ENCODE measurements around the gene PTPRT. TPM values are rescaled to one million over a fixed set of nuclear protein-coding genes. Genes with fewer than 3 reads are reported as not detected.

The PTPRT gene
- total and polyA plus RNA-seq, 7 donors, result under 0.01 to 0.09 (median 0.03) TPM; not detected in 1

DNA sequence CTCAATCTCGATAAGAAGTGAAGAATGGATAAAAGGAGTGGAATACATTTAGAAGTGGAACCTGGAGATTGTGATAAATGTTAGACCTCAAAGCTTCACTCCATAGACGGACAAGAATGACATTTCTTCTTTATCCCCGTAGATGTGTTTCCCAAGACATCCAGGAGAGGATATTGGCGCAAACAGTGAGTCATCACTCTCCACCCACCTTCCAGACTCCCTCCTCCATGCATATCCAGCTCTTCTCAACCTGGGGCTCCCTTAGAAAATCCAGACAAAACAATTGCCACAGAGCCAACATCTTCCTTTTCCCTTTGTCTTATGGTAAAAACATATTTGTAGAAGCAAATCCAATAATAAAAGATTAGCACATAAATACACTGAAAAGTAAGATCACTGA lies 586.1 kb downstream of the PTPRT start:
- TF ChIP-seq, protein P1, sequence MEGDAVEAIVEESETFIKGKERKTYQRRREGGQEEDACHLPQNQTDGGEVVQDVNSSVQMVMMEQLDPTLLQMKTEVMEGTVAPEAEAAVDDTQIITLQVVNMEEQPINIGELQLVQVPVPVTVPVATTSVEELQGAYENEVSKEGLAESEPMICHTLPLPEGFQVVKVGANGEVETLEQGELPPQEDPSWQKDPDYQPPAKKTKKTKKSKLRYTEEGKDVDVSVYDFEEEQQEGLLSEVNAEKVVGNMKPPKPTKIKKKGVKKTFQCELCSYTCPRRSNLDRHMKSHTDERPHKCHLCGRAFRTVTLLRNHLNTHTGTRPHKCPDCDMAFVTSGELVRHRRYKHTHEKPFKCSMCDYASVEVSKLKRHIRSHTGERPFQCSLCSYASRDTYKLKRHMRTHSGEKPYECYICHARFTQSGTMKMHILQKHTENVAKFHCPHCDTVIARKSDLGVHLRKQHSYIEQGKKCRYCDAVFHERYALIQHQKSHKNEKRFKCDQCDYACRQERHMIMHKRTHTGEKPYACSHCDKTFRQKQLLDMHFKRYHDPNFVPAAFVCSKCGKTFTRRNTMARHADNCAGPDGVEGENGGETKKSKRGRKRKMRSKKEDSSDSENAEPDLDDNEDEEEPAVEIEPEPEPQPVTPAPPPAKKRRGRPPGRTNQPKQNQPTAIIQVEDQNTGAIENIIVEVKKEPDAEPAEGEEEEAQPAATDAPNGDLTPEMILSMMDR (IDR thresholded peaks at IDR 0.05), result no peak
- WGBS, 3 donors, result 74 to 78% (median 75%) methylated on average over 4 of the region's 4 CpGs
- no peak for DNase-seq

DNA sequence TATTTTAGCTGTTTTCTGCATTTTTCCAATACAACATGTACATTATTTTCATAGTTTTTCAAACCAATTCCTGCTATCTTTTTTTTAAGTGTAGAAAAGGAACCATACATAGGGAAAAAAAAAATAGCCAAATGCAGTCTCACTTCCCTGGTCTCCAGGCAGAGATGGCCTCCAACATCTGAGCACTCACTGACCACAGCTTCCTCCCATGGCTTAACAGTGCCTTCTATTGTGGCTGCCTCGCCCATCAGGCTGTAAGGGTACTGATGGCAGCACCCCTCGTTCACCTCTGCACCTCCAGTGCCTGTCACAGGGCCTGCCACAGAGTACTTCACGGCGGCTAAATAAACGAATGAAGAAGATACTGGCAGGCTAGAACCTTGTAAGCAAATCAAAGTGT lies 591.1 kb downstream of the PTPRT start:
- 66 to 80% (median 77%) methylated on average over 5 of the region's 5 CpGs for WGBS, 3 donors
- H3K9me3 ChIP-seq, result no peaks in the 10 kb centered on the region
- DNase-seq, result no peak
- intact Hi-C loops (cut with DNase I), result no loop called here
- no peak for ATAC-seq
- H3K4me1 ChIP-seq, result no peaks in the 10 kb centered on the region
- no peak overlapping the region for H3K27ac ChIP-seq
- no peaks in the 10 kb centered on the region for H3K36me3 ChIP-seq (ENCODE audit: insufficient read depth in 1 of 2, low read depth in 1 of 2)
- H3K4me3 ChIP-seq, result no peak overlapping the region
- TF ChIP-seq, protein P1 (IDR thresholded peaks at IDR 0.05), result no peak
- no peaks in the 10 kb centered on the region for H3K27me3 ChIP-seq (ENCODE audit: insufficient read depth in 3 of 3, low read length in 2 of 3)

More for the DNA sequence above, 586.1 kb downstream of the PTPRT start:
- intact Hi-C loops (cut with DNase I), result no loop called here
- no peak overlapping the region for H3K27ac ChIP-seq
- no peak for ATAC-seq
- no peak overlapping the region for H3K4me3 ChIP-seq
- no peaks in the 10 kb centered on the region for H3K4me1 ChIP-seq
- H3K36me3 ChIP-seq (ENCODE audit: insufficient read depth in 1 of 2, low read depth in 1 of 2), result no peaks in the 10 kb centered on the region
- no peaks in the 10 kb centered on the region for H3K27me3 ChIP-seq (ENCODE audit: insufficient read depth in 3 of 3, low read length in 2 of 3)
- H3K9me3 ChIP-seq, result no peaks in the 10 kb centered on the region

DNA sequence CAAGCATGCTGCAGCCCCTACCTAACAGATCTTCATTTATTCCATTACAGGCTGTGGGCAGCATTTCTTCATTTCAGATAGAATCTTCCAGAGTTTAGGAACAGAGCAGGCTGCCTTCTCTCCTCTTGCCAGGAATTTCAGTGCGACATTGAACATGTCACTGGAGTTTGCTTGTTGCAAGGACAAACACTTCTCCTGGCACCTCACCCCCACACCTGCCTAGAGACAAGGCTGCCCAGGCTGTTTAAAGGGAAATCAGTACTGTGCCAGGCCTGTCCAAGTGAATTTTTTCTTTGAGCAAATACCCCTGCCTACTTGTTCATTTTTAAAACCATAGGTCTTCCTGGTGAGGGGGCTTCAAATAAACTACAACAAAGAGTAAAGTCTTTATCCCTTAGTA lies 594.1 kb downstream of the PTPRT start:
- intact Hi-C loops (cut with DNase I), result no loop called here
- Histone ChIP-seq H3K36me3 (ENCODE audit: insufficient read depth in 1 of 2, low read depth in 1 of 2) (no peaks in the 10 kb centered on the region), H3K27me3 (ENCODE audit: insufficient read depth in 3 of 3, low read length in 2 of 3) (no peaks in the 10 kb centered on the region), H3K4me1 (no peaks in the 10 kb centered on the region), H3K9me3 (no peaks in the 10 kb centered on the region), H3K27ac (no peak overlapping the region), H3K4me3 (no peak overlapping the region)
- WGBS, 3 donors, result 14 to 35% (median 31%) methylated on average over 1 of the region's 1 CpG
- ATAC-seq, result no peak
- TF ChIP-seq, protein P1 (IDR thresholded peaks at IDR 0.05), result no peak
- DNase-seq, result no peak

DNA sequence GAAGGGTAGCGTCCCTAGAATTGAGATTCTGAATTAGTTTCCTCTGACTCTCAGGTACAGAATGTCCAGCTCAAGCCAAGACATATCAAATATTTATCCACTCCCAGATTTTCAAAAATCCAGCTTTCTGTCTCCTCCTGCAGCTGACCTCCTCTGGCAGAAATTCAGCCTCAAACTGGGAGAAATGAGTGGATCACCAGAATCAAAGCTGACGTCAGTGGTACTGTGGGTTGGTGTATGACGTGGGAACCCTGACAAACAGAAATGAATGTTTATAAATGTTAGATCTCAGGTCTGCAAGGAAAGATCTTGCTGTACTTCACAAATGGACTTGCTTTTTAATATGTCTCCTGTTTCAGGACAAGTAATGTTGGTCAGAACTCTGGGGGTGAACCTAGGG lies 595.0 kb downstream of the PTPRT start:
- WGBS, 3 donors, result 32 to 49% (median 43%) methylated on average over 3 of the region's 3 CpGs

DNA sequence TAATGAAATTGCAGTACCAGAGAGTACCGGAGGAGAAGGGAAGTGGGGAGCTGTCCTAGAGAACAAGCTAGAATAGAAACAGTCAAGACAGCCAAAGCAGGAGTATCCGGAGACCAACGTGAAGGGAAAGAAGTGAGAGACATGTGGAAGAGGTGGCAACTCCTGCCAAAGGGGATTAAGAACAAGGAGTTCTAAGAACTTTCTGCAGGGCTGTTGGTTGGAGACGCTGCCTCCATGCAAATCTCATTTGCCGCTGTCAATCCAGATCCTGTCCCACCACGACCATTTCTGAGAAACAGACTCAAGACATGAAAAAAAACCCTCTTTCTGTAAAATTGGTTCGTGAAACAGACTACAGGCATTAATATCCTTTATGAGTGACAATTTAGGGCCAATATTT lies 595.7 kb downstream of the PTPRT start:
- no peak overlapping the region for H3K4me3 ChIP-seq
- intact Hi-C loops (cut with DNase I), result no loop called here
- H3K27ac ChIP-seq, result no peak overlapping the region
- H3K27me3 ChIP-seq (ENCODE audit: insufficient read depth in 3 of 3, low read length in 2 of 3), result no peaks in the 10 kb centered on the region
- TF ChIP-seq, protein P1 (IDR thresholded peaks at IDR 0.05), result no peak
- no peaks in the 10 kb centered on the region for H3K36me3 ChIP-seq (ENCODE audit: insufficient read depth in 1 of 2, low read depth in 1 of 2)
- H3K9me3 ChIP-seq, result no peaks in the 10 kb centered on the region
- DNase-seq (no peak), ATAC-seq (no peak)
- no peaks in the 10 kb centered on the region for H3K4me1 ChIP-seq
- 24 to 37% (median 29%) methylated on average over 7 of the region's 7 CpGs for WGBS, 3 donors

More for the DNA sequence above, 595.0 kb downstream of the PTPRT start:
- DNase-seq (no peak), ATAC-seq (no peak)
- H3K4me3 ChIP-seq, result no peak overlapping the region
- TF ChIP-seq, protein P1 (IDR thresholded peaks at IDR 0.05), result no peak
- H3K27ac ChIP-seq, result no peak overlapping the region
- no peaks in the 10 kb centered on the region for H3K27me3 ChIP-seq (ENCODE audit: insufficient read depth in 3 of 3, low read length in 2 of 3)
- no peaks in the 10 kb centered on the region for H3K36me3 ChIP-seq (ENCODE audit: insufficient read depth in 1 of 2, low read depth in 1 of 2)
- no peaks in the 10 kb centered on the region for H3K9me3 ChIP-seq
- H3K4me1 ChIP-seq, result no peaks in the 10 kb centered on the region
- intact Hi-C loops (cut with DNase I), result no loop called here
